B cell (primary cell): Measurements from ENCODE around the gene LCE5A.

Source experiments
- CTCF ChIP-seq: fragments of 200-600 bp; IDR thresholded peaks from one replicate; pipeline ENCODE4 v1.8.0; 2022; ENCODE audit warnings: antibody characterized with exemption, mild to moderate bottlenecking
- EZH2 ChIP-seq: IDR thresholded peaks from 2 replicates; pipeline ENCODE4 v1.6.1; 2012; ENCODE audit warnings: borderline replicate concordance, low read depth, mild to moderate bottlenecking, moderate library complexity, low read length; ENCODE audit not compliant: insufficient read depth, poor library complexity, severe bottlenecking

- TF ChIP-seq CTCF (no peak), EZH2 (no peak)
These were observed 22.8 kb downstream of the LCE5A start for GRCh38 chr1:152533327-152533938.
